Right forelimb (tissue), 1 donor: ENCODE results near the gene MIS12.

ENCODE experiments used
- DNase-seq: peaks from one replicate; pipeline ENCODE4 v3.0.0-alpha.2; 2018

Gene MIS12

DNA sequence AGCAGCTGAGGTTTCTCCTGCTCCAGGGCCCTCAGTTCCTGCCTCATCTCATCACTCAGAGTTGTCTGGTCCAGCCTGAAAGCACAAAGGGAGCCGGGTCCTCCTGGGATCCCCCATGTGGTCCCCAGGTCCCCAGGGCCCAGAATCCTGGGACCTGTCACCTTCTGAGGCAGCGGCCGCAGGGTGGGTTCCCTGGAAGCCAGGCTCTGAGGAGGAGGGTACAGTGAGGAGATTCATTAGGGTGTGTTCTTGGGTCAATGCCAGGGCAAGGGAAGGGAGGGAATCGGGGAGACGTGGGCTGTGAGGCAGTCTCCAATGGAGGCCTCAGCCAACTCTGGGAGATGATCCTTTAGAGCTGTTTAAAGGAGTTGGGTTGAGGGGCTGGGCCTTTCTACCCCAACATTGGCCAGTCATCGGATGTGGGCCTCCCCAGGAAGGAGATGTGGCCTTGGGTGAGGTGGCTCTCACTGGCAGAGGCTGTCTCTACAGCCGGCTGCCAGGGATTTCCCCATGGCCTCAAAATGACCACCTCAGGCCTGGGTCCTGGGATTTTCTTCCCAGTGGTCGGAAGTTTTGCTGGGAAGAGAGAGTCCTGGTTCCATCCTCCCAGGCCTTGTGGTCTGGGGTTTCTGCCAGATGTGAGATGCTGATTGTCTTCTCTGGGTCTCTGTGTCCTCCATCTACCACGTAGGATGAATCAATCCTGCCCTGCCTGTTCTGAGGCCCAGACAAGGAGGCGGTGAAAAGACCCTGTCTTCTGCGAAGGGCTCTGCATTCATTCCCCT, 50.7 kb downstream of the MIS12 start:
- peak; percentile 48 for DNase-seq

GRCh38 chr17:5539286-5539685, 52.9 kb downstream of the MIS12 start:
- no peak for DNase-seq

GRCh38 chr17:5540321-5540720, 54.0 kb downstream of the MIS12 start:
- no peak for DNase-seq
